ENCODE results near the gene UCHL5. TPM values are rescaled to one million over a fixed set of nuclear protein-coding genes. Genes with fewer than 3 reads are reported as not detected.

The UCHL5 gene
- total and polyA plus RNA-seq, 2 experiments from 2014 or later, result 42.5 to 67.1 TPM

- no peak for TF ChIP-seq ZNF462 (CRISPR knock-in tag; IDR thresholded peaks at IDR 0.05)
- no peak for TF ChIP-seq ZNF331 (CRISPR knock-in tag; IDR thresholded peaks at IDR 0.05; ENCODE audit: low read depth)
- TF ChIP-seq EZH2 (IDR thresholded peaks at IDR 0.05; ENCODE audit: low read depth, unreplicated experiment), result no peak
- no peak for TF ChIP-seq JUNB (IDR thresholded peaks at IDR 0.05; ENCODE audit: unreplicated experiment)
- TF ChIP-seq ZNF114 (CRISPR knock-in tag; IDR thresholded peaks at IDR 0.05), result no peak
- no peak for TF ChIP-seq ETS1 (IDR thresholded peaks at IDR 0.05)
- no peak for TF ChIP-seq POLR2AphosphoS5 (IDR thresholded peaks at IDR 0.05; ENCODE audit: low read depth)
Observed at GRCh38 chr1:193077991-193078390, 18.8 kb upstream of the UCHL5 start (continued).

- Histone ChIP-seq H3K4me1 (ENCODE audit: insufficient read depth) (0 out of 2 replicates have a peak, but pooled peaks cover 13% of the 10 kb centered on the region), H2AFZ (no peak overlapping the region), H3F3A (replicated peaks; ENCODE audit: low read depth) (no peaks in the 10 kb centered on the region), H3K4me3 (no peak overlapping the region), H3K27ac (ENCODE audit: low read depth) (no peak overlapping the region), H3K9me2 (ENCODE audit: insufficient read depth) (no peaks in the 10 kb centered on the region), H3K27me3 (ENCODE audit: insufficient read depth) (no peaks in the 10 kb centered on the region), H3K36me3 (ENCODE audit: insufficient read depth) (no peaks in the 10 kb centered on the region; the same call in 1 of the 2 replicates), H3K79me2 (replicated peaks; ENCODE audit: insufficient read depth) (peaks cover 81% of the 10 kb centered on the region), H3K4me2 (0 out of 2 replicates have a peak overlapping the region, but pooled peaks have one; percentile 22), H4K20me1 (replicated peaks; ENCODE audit: insufficient read depth) (peaks cover 12% of the 10 kb centered on the region; the same call in 1 of the 2 replicates)
- H3K36me3 Mint-ChIP-seq (ENCODE audit: low read depth), result peaks cover 11% of the 10 kb centered on the region; the same call in 2 of the 3 replicates
- H3K4me3 Mint-ChIP-seq, result no peak overlapping the region
- no peak overlapping the region for H3K27ac Mint-ChIP-seq
- peaks cover 9% of the 10 kb centered on the region for H3K4me1 Mint-ChIP-seq
- DNase-seq (ENCODE audit: low spot score) (peak; percentile 20), ATAC-seq (peak; percentile 60)
- no peaks in the 10 kb centered on the region for H3K27me3 Mint-ChIP-seq (ENCODE audit: insufficient read depth, low read depth, poor library complexity)
- no peaks in the 10 kb centered on the region for H3K9me3 Mint-ChIP-seq
- TF ChIP-seq REST (IDR thresholded peaks at IDR 0.05; ENCODE audit: unreplicated experiment), result no peak
- TF ChIP-seq POLR2AphosphoS5 (IDR thresholded peaks at IDR 0.05; ENCODE audit: low read depth), result no peak
Observed at GRCh38 chr1:193070942-193071341, 11.8 kb upstream of the UCHL5 start.

Measured in GM23338 (cell line).